Activated T-cell treated with anti-CD3 and anti-CD28 coated beads for 4 hours (primary cell): ENCODE results near the gene MED16.
A peak's percentile ranks its signal among the peaks of the same experiment; 100 is the strongest.

Experiments used
- DNase-seq: peaks from one replicate; pipeline ENCODE4 v3.0.0-alpha.2; 2020

MED16 gene, protein sequence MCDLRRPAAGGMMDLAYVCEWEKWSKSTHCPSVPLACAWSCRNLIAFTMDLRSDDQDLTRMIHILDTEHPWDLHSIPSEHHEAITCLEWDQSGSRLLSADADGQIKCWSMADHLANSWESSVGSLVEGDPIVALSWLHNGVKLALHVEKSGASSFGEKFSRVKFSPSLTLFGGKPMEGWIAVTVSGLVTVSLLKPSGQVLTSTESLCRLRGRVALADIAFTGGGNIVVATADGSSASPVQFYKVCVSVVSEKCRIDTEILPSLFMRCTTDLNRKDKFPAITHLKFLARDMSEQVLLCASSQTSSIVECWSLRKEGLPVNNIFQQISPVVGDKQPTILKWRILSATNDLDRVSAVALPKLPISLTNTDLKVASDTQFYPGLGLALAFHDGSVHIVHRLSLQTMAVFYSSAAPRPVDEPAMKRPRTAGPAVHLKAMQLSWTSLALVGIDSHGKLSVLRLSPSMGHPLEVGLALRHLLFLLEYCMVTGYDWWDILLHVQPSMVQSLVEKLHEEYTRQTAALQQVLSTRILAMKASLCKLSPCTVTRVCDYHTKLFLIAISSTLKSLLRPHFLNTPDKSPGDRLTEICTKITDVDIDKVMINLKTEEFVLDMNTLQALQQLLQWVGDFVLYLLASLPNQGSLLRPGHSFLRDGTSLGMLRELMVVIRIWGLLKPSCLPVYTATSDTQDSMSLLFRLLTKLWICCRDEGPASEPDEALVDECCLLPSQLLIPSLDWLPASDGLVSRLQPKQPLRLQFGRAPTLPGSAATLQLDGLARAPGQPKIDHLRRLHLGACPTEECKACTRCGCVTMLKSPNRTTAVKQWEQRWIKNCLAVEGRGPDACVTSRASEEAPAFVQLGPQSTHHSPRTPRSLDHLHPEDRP

DNA sequence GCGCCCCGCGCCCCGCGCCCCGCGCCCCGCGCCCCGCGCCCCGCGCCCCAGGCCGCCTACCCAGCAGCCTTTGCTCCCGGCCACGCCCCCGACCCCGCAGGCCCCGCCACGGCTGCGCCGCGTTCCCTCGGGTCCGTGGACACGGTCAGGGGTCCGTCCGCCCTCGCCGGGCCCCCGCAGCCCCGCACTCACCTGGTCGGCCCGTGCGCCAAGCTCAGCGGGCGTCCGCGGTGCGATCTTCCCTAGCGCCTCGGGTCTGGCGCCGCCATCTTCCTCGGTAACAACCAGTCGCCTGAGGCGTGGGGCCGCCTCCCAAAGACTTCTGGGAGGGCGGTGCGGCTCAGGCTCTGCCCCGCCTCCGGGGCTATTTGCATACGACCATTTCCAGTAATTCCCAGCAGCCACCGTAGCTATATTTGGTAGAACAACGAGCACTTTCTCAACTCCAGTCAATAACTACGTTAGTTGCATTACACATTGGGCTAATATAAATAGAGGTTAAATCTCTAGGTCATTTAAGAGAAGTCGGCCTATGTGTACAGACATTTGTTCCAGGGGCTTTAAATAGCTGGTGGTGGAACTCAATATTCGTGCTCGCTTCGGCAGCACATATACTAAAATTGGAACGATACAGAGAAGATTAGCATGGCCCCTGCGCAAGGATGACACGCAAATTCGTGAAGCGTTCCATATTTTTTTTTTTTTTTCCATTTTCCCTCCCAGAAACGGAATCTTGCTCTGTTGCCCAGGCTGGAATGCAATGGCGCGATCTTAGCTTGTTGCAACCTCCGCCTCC, at the start of gene MED16, which contains the start of gene RNU6-9:
MED16 (minus strand) TSS at position 294 of the 796 bp plus-strand sequence. CDS start 2,056 bp downstream, outside the sequence.
RNU6-9 (plus strand) TSS at position 591 of the 796 bp plus-strand sequence.
- DNase-seq: peak; percentile 84

DNA sequence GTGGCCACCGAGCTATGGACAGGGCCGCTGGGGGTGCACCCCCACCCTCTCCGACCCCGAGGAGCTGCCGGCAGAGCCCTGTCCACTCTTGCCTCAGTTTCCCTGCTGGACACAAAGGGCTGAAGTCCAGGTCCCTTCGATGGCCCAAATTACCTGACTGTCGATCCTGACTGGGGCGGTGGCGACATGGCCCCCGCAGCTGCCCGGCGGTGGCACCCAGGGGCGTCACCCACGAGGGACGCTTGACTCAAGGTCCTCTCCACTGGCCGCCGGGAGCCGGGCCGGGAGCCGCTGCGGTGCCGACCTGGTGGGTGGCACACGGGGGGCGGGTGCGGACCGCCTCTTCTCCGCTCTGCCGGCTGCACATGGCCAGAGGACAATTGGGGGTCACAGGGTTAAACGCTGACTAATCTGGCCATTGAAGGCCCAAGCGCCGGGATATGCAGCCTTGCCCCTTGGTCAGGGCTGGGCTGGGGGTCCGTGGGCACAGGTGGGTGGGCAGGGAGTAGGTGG, 49.2 kb upstream of the MED16 start:
- no peak for DNase-seq

GRCh38 chr19:941292-942132, 48.5 kb upstream of the MED16 start:
- DNase-seq: no peak

GRCh38 chr19:940591-941291, 47.8 kb upstream of the MED16 start:
- DNase-seq: peak; percentile 57

- no peak for DNase-seq
These were observed 46.9 kb upstream of the MED16 start for GRCh38 chr19:939922-940321.

- no peak for DNase-seq
These were observed 46.5 kb upstream of the MED16 start for GRCh38 chr19:939439-939838.

- no peak for DNase-seq
These were observed 45.4 kb upstream of the MED16 start for GRCh38 chr19:938233-938923.

- no peak for DNase-seq
These were observed 44.3 kb upstream of the MED16 start for GRCh38 chr19:937259-937694.

- DNase-seq: no peak
These were observed 43.2 kb upstream of the MED16 start for GRCh38 chr19:936175-936546.

DNA sequence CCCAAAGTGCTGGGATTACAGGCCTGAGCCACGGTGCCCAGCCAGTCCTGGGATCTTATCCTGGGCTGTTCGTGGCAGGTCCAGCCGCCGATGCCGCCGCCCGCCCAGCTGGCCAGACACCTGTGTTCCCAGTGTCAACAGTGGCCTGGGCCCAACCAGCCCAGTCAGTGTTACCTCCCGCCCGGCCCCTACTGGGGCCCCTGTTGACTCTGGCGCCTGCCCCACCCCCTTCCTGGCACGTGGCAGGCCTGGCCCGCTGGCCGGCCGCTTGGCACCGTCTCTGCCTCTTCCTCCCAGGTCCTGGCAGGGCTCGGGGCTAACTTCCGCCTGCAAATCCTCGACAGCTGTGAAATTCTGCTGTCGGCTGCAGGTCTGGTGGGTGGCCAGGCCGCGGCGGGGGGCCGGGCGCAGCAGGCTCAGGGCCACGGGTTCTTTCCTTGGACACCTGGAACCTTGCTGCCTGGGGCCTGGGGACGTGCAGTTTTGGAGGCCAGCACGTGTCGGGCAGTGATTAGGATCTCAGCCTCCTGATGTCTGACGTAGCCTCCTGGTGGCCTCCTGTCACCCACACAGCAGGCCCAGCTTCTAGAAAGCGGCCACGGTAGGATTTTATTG, 42.0 kb upstream of the MED16 start:
- no peak for DNase-seq

DNA sequence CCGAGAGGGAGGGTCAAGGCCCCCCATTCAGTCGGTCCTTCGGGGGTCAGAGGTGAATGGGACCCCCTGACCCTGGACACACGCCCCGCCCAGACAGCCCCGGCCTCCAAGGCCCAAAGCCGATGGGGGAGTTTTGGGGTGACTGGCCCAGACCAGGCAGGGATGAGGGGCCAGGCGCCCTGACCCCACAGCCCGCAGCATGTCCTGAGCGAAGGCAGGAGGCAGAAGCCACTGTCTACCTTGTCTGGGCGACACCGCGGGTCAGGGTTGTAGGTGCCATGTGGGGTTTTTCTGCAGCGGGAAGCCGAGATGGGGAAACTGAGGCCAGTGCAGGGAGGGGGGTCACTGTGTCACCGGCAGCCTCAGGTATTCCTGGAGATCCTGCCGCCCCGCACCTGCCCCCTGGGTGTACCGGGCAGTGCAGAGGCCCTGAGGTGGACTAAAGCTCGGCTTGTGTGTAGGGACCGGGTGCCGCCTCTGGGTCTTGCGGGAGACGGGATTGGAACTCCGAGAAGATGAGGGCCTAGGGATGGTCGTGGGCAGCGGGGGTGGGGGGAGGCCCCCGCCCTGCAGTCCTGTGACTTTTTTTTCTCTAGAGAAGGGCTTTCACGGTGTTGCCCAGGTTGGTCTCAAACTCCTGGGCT, 41.3 kb upstream of the MED16 start:
- no peak for DNase-seq

DNA sequence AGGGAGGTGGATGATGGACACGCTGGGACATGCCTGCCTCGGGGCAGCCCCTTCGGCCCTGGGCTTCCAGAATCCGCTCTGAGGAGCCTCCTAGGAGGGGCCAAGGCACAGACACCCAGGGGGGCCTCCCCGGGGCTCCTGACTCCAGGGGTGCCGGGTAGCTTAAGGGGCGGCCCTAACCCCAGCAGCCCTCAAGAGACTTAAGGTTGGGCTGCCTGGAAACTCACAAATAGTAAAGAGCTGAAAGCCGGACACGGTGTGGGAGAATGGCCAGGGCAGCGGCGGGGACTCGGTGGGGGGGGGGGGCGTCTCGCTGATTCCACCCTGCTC, 40.5 kb upstream of the MED16 start:
- no peak for DNase-seq

GRCh38 chr19:932648-933552, 39.9 kb upstream of the MED16 start:
- DNase-seq: no peak

DNA sequence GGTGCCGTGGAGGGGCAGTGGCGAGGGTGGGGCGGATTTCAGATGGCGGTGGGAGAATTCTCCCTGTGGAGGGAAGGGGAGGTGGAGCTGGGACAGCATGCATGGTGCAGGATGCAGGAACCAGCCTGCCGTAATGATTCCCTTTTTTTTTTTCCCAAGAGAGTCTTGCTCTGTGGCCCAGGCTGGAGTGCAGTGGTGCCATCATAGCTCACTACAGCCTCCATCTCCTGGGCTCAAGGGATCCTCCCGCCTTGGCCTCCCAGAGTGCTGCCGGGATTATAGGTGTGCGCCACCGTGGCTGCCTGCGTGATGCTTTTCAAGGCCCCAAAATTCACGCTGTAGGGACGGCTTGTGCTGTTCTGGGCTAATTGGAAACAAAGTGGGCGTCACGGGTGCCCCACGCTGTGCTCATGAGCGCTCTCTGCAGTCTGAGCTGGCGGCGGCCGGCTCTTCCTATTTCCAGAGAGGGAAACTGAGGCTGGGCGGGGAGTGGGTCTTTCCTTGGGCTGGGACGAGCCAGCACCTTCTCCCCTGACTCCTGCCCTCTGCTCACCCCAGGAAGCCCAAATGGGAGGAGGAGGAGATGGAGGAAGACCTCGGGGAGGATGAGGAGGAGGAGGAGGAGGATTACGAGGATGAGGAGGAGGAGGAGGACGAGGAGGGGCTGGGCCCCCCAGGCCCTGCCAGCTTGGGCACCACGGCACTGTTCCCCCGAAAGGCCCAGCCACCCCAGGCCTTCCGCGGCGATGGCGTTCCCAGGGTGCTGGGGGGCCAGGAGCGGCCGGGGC, 39.1 kb upstream of the MED16 start:
- DNase-seq: no peak

GRCh38 chr19:929891-930258, 36.9 kb upstream of the MED16 start:
- no peak for DNase-seq

DNA sequence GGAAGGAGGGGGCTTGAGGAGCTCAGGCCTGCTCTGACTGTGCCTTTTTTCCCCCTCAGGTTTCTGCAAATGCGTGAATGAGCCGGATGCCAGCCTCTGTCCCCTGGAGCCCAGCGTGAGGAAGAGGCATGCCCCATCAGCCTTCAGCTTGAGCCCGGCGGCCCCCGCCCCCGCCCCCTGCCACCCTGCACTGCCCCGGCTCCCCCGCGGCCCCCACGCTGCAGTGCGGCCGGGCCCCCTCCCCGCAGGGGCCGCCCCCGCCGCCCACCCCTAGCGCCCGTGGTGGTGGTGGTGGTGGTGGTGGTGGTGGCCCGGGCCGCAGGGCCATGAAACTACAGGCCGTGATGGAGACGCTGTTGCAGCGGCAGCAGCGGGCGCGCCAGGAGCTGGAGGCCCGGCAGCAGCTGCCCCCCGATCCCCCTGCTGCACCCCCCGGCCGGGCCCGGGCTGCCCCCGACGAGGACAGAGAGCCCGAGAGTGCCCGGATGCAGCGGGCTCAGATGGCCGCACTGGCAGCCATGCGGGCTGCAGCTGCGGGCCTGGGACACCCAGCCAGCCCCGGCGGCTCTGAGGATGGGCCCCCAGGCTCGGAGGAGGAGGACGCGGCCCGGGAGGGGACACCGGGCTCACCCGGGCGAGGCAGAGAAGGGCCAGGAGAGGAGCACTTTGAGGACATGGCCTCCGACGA, 36.4 kb upstream of the MED16 start:
- no peak for DNase-seq
